Hepatocyte (in vitro differentiated cells): ENCODE measurements around the gene MRPL36.

ENCODE experiments used
- EZH2phosphoT487 ChIP-seq: fragments of 200-600 bp; sonication (generic); IDR thresholded peaks from one replicate; pipeline ENCODE4 v1.6.1; 2018; ENCODE audit warnings: antibody characterized with exemption, mild to moderate bottlenecking, low read depth, moderate library complexity; ENCODE audit not compliant: unreplicated experiment, severe bottlenecking
- TF ChIP-seq, protein P1 (sequence below): fragments of 200-600 bp; sonication (generic); IDR thresholded peaks from 2 replicates; pipeline ENCODE4 v1.5.1; 2016; ENCODE audit warnings: antibody characterized with exemption, mild to moderate bottlenecking; ENCODE audit not compliant: poor library complexity

DNA sequence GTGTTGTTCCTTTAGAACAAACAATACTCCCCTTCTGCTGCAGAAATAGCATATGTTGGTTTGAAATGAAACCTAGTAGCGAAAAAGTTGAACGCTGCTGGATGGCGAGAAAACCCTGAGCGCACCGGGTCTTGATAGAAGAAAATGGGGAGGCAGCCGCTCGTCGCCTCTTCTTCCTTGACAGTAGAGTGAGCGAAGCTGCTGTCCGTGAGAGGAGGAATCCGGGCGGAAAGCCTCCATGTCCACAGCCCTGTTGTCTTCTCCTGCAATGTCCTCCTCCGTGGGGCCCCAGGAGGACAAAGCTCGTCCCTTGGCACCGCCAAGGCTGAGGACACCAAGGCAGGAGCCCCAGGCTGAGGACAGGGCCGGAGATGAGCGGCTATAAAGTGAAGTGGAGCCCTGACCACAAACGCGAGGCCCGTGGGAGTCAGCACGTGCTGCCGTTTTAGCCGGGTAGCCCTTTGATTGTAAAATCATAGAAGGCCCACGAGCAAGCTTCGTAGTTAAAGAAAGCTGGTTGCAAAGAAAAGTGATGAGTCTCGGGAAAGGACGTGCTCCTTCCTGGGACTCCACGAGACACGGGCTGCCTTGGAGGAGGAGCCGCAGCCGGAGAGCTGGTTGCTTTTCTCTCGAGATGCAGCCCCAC lies 35.6 kb downstream of the MRPL36 start:
- TF ChIP-seq, protein P1, sequence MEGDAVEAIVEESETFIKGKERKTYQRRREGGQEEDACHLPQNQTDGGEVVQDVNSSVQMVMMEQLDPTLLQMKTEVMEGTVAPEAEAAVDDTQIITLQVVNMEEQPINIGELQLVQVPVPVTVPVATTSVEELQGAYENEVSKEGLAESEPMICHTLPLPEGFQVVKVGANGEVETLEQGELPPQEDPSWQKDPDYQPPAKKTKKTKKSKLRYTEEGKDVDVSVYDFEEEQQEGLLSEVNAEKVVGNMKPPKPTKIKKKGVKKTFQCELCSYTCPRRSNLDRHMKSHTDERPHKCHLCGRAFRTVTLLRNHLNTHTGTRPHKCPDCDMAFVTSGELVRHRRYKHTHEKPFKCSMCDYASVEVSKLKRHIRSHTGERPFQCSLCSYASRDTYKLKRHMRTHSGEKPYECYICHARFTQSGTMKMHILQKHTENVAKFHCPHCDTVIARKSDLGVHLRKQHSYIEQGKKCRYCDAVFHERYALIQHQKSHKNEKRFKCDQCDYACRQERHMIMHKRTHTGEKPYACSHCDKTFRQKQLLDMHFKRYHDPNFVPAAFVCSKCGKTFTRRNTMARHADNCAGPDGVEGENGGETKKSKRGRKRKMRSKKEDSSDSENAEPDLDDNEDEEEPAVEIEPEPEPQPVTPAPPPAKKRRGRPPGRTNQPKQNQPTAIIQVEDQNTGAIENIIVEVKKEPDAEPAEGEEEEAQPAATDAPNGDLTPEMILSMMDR = no peak
- TF ChIP-seq EZH2phosphoT487 = no peak
